C4-2B (cell line): ENCODE results near the gene GALNT10.

Experiments
- H3K27ac ChIP-seq: fragments of 450-650 bp; 2 replicates; pipeline ENCODE4 v1.5.1; 2017
- CTCF ChIP-seq: fragments of 450-650 bp; conservative IDR thresholded peaks from 2 replicates; pipeline ENCODE4 v1.5.1; 2017; ENCODE audit warnings: mild to moderate bottlenecking
- ZFX ChIP-seq: fragments of 450-650 bp; IDR thresholded peaks from 2 replicates; pipeline ENCODE4 v1.6.1; 2017

GALNT10 gene

DNA sequence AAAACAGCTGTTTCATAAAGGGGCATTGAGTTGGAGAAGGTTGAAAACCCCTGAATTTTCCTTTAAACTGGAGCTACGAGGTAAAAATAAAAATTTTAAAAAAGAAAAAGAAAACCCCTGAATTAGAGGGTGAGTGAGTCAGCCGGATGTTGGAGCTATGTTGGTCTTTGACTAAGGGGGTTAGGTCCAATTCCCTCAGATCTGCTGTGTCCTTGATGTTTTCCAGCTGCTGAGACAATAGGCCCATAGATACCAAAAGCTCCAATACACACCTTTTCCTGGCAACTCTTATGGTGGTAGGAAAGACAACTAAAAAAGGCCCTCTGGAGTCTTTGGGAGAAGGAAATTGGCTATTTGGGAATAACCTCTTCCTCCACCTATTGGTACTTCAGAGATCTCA is 175.8 kb downstream of the GALNT10 start:
- TF ChIP-seq CTCF (no peak), ZFX (no peak)
- no peak overlapping the region for H3K27ac ChIP-seq

DNA sequence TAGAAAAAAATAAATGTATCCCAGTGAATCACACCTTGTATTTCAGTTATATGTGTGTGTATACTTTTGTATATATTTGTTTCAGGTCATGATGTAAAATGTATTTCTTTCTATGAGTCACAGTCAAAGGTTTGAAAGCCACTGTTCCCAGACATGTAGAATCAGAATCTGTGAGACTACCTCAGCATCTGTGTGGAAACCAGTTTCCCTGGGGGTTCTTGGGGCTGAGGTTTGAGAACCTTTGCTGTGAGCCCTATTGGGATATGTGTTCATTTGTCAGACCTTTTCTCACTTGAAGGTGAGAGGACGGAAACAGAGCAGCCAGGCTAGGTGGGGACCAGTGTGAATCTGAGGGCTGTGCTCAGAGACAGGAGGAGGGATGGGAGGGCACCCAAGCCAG is 176.6 kb downstream of the GALNT10 start:
- no peak overlapping the region for H3K27ac ChIP-seq
- TF ChIP-seq CTCF = no peak
- no peak for TF ChIP-seq ZFX

- TF ChIP-seq CTCF (no peak), ZFX (no peak)
- no peak overlapping the region for H3K27ac ChIP-seq
Measured at GRCh38 chr5:154368041-154368800, 177.7 kb downstream of the GALNT10 start.

- H3K27ac ChIP-seq = no peak overlapping the region
- TF ChIP-seq ZFX = no peak
- no peak for TF ChIP-seq CTCF
Measured at GRCh38 chr5:154369682-154370081, 179.1 kb downstream of the GALNT10 start.

- TF ChIP-seq ZFX (no peak), CTCF (no peak)
- no peak overlapping the region for H3K27ac ChIP-seq
Measured at GRCh38 chr5:154370119-154370518, 179.6 kb downstream of the GALNT10 start.

DNA sequence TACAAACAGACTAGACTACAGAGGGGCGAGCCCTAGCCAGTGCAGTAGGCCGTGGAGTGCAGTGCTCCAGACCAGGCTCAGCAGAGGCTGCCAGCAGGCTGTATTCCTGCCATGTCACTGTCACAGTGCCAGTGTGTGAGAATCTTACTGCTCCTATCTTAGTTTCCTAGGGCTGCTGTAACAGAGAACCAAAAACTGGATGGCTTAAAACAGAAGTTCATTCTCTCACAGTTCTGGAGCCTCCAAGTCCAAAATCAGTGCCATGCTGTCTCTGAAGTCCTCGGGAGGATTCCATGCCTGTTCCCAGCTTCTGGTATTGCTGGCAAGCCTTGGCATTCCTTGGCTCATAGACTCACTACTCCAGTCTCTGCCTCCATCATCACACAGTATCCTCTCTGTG is 180.3 kb downstream of the GALNT10 start:
- no peak overlapping the region for H3K27ac ChIP-seq
- TF ChIP-seq CTCF (no peak), ZFX (no peak)

DNA sequence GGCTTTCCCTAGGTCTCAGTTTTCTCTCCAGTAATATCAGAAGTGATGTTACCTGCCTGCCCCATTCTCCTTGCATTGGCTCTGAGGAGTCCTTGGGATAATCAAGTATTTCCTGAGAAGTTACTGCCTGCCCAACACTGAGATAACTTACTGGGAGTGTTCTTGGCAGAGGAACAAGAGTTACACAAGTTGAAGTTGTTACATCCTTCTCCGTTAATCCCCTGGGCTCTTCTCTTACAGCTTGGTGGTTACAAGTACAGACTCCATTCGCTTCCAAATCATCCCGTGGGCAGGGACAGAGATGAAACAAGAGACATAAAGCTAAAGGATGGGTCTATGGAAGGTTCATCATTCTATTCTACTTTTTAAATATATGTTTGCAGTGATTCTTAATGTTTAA is 181.2 kb downstream of the GALNT10 start:
- H3K27ac ChIP-seq = no peak overlapping the region

More for the DNA sequence above, 181.2 kb downstream of the GALNT10 start:
- TF ChIP-seq ZFX (no peak), CTCF (no peak)
